Measurements from ENCODE around the gene TBC1D20. TPM values are rescaled to one million over a fixed set of nuclear protein-coding genes. Genes with fewer than 3 reads are reported as not detected.
"Not testable (repeated sequence)": the region's sequence is repeated elsewhere in the genome, so short reads cannot be mapped to it uniquely, and the experiment has no call there.

Gene TBC1D20
- total RNA-seq, 1 experiment from 2014 or later, result 42.1 TPM

GRCh38 chr20:396252-396618 is 66.1 kb downstream of the TBC1D20 start:
- Histone ChIP-seq H3K27me3 (ENCODE audit: control insufficient read depth, insufficient read depth, low read length) (no peaks in the 10 kb centered on the region), H3K27ac (ENCODE audit: low read length) (no peak overlapping the region), H3K4me1 (ENCODE audit: control insufficient read depth, insufficient read depth, low read length) (no peaks in the 10 kb centered on the region; the same call in 1 of the 2 replicates), H3K4me3 (ENCODE audit: low read depth in 2 of 2, low read length in 2 of 2) (no peak overlapping the region), H3K36me3 (ENCODE audit: control insufficient read depth, insufficient read depth, low read length) (no peaks in the 10 kb centered on the region; the same call in 1 of the 2 replicates), H3K9me3 (ENCODE audit: control insufficient read depth, insufficient read depth, low read depth, low read length) (no peaks in the 10 kb centered on the region)
- no peak; the same call in 1 of the 2 replicates for ATAC-seq
- ChIA-PET POLR2A (no interaction called here), CTCF (no interaction called here)
- in situ Hi-C loops (cut with HindIII; ENCODE audit: low pct_unique_long_range_greater_than_20kb, low sequenced_read_pairs) (no loop called here), intact Hi-C loops (cut with micrococcal nuclease; ENCODE audit: unreplicated experiment) (no loop called here)
- no TSS peak for BruUV-seq (replicated peaks)
- no peak for TF ChIP-seq POLR2AphosphoS5 (IDR thresholded peaks at IDR 0.05; ENCODE audit: low read depth, low read length)
- TF ChIP-seq CTCF (IDR thresholded peaks at IDR 0.05), result no peak
- no peak for TF ChIP-seq REST (IDR thresholded peaks at IDR 0.05; ENCODE audit: insufficient read depth in 1 of 2, low read depth in 2 of 2, low read length in 1 of 2)
- TF ChIP-seq SIN3A (IDR thresholded peaks at IDR 0.05; ENCODE audit: borderline replicate concordance, insufficient read depth, low read depth, low read length), result no peak
- TF ChIP-seq TCF7L2 (IDR thresholded peaks at IDR 0.05; ENCODE audit: low read depth, low read length), result no peak
- no peak for DNase-seq (ENCODE audit: low read depth, low spot score)

GRCh38 chr20:393296-393695 is 69.0 kb downstream of the TBC1D20 start:
- intact Hi-C loops (cut with micrococcal nuclease; ENCODE audit: unreplicated experiment); in situ Hi-C loops (cut with HindIII; ENCODE audit: low pct_unique_long_range_greater_than_20kb, low sequenced_read_pairs): not testable (repeated sequence)

GRCh38 chr20:391041-391711 is 71.2 kb downstream of the TBC1D20 start:
- Histone ChIP-seq H3K36me3 (ENCODE audit: control insufficient read depth, insufficient read depth, low read length) (peaks cover 2% of the 10 kb centered on the region; the same call in 1 of the 2 replicates), H3K4me3 (ENCODE audit: low read depth in 2 of 2, low read length in 2 of 2) (no peak overlapping the region), H3K9me3 (ENCODE audit: control insufficient read depth, insufficient read depth, low read depth, low read length) (no peaks in the 10 kb centered on the region), H3K27me3 (ENCODE audit: control insufficient read depth, insufficient read depth, low read length) (no peaks in the 10 kb centered on the region), H3K27ac (ENCODE audit: low read length) (no peak overlapping the region), H3K4me1 (ENCODE audit: control insufficient read depth, insufficient read depth, low read length) (no peaks in the 10 kb centered on the region)
- CTCF ChIA-PET, result no interaction called here
- no TSS peak for BruUV-seq (replicated peaks)
- ATAC-seq, result peak; percentile 57
- in situ Hi-C loops (cut with HindIII; ENCODE audit: low pct_unique_long_range_greater_than_20kb, low sequenced_read_pairs) (no loop called here), intact Hi-C loops (cut with micrococcal nuclease; ENCODE audit: unreplicated experiment) (no loop called here)
- no peak for TF ChIP-seq SIN3A (IDR thresholded peaks at IDR 0.05; ENCODE audit: borderline replicate concordance, insufficient read depth, low read depth, low read length)
- POLR2A ChIA-PET, result no interaction called here
- DNase-seq (ENCODE audit: low read depth, low spot score), result no peak

More at GRCh38 chr20:393296-393695, 69.0 kb downstream of the TBC1D20 start:
- not testable (repeated sequence) for DNase-seq (ENCODE audit: low read depth, low spot score); H3K27ac ChIP-seq (ENCODE audit: low read length); H3K36me3 ChIP-seq (ENCODE audit: control insufficient read depth, insufficient read depth, low read length); BruUV-seq (replicated peaks); H3K4me3 ChIP-seq (ENCODE audit: low read depth in 2 of 2, low read length in 2 of 2); ATAC-seq; H3K9me3 ChIP-seq (ENCODE audit: control insufficient read depth, insufficient read depth, low read depth, low read length); H3K27me3 ChIP-seq (ENCODE audit: control insufficient read depth, insufficient read depth, low read length); H3K4me1 ChIP-seq (ENCODE audit: control insufficient read depth, insufficient read depth, low read length)
- CTCF ChIA-PET, result interaction anchor here (0.9 kb wide), 1 partner anchor 10 kb away, joined by 3 read pairs; no protein-coding TSS in a partner anchor
- POLR2A ChIA-PET, result interaction anchor here (0.9 kb wide), 1 partner anchor 30 kb away, joined by 3 read pairs; no protein-coding TSS in a partner anchor
